ENCODE data around the gene PRKG1.
"Not testable (repeated sequence)": the region's sequence is repeated elsewhere in the genome, so short reads cannot be mapped to it uniquely, and the experiment has no call there.

PRKG1 gene

GRCh38 chr10:51233337-51234100 lies 159.2 kb downstream of the PRKG1 start:
- no peak for DNase-seq

GRCh38 chr10:51235865-51236264 lies 161.6 kb downstream of the PRKG1 start:
- no peak for DNase-seq

- DNase-seq, result no peak
These were observed 164.7 kb downstream of the PRKG1 start for GRCh38 chr10:51239006-51239405.

- DNase-seq, result no peak
These were observed 167.2 kb downstream of the PRKG1 start for GRCh38 chr10:51241461-51241860.

- no peak for DNase-seq
These were observed 168.1 kb downstream of the PRKG1 start for GRCh38 chr10:51242393-51242792.

- DNase-seq, result no peak
These were observed 170.0 kb downstream of the PRKG1 start for GRCh38 chr10:51244309-51244708.

GRCh38 chr10:51244748-51245490 lies 170.6 kb downstream of the PRKG1 start:
- DNase-seq, result no peak

- DNase-seq, result no peak
These were observed 171.9 kb downstream of the PRKG1 start for GRCh38 chr10:51246156-51246555.

- DNase-seq, result no peak
These were observed 176.1 kb downstream of the PRKG1 start for GRCh38 chr10:51250278-51250920.

- no peak for DNase-seq
These were observed 176.8 kb downstream of the PRKG1 start for GRCh38 chr10:51251110-51251509.

- DNase-seq, result no peak
These were observed 181.1 kb downstream of the PRKG1 start for GRCh38 chr10:51255381-51255780.

GRCh38 chr10:51257511-51258248 lies 183.4 kb downstream of the PRKG1 start:
- no peak for DNase-seq

- no peak for DNase-seq
These were observed 186.1 kb downstream of the PRKG1 start for GRCh38 chr10:51260376-51260775.

- DNase-seq, result no peak
These were observed 192.2 kb downstream of the PRKG1 start for GRCh38 chr10:51266496-51266895.

GRCh38 chr10:51267980-51268570 lies 193.8 kb downstream of the PRKG1 start:
- DNase-seq, result not testable (repeated sequence)

- DNase-seq, result no peak
These were observed 195.5 kb downstream of the PRKG1 start for GRCh38 chr10:51269821-51270220.

GRCh38 chr10:51270936-51271530 lies 196.7 kb downstream of the PRKG1 start:
- no peak for DNase-seq

- not testable (repeated sequence) for DNase-seq
These were observed 197.8 kb downstream of the PRKG1 start for GRCh38 chr10:51272099-51272498.

GRCh38 chr10:51272555-51272954 lies 198.3 kb downstream of the PRKG1 start:
- DNase-seq, result peak; percentile 49

- no peak for DNase-seq
These were observed 199.3 kb downstream of the PRKG1 start for GRCh38 chr10:51273574-51273973.

GRCh38 chr10:51276097-51276496 lies 201.8 kb downstream of the PRKG1 start:
- not testable (repeated sequence) for DNase-seq

- not testable (repeated sequence) for DNase-seq
These were observed 207.1 kb downstream of the PRKG1 start for GRCh38 chr10:51281387-51281786.
